SU-DHL-6 (cell line): Measurements from ENCODE around the gene ARHGAP22.

ENCODE experiments used
- H2AFZ ChIP-seq: fragments of 200-600 bp; sonication (generic); 2 replicates; pipeline ENCODE4 v1.6.1; 2014; ENCODE audit warnings: low read depth, mild to moderate bottlenecking, moderate library complexity, mixed read lengths, antibody characterized with exemption, low read length; ENCODE audit not compliant: severe bottlenecking
- H3F3A ChIP-seq: fragments of 200-600 bp; shearing (Covaris generic); 2 replicates; pipeline ENCODE4 v1.6.0; 2016; ENCODE audit warnings: antibody characterized with exemption, mild to moderate bottlenecking; ENCODE audit not compliant: insufficient read depth
- H3K27ac ChIP-seq: fragments of 200-600 bp; sonication (generic); 2 replicates; pipeline ENCODE4 v1.5.1; 2016; ENCODE audit warnings: low read depth, mild to moderate bottlenecking, low read length, moderate library complexity, mixed read lengths
- H3K27me3 ChIP-seq: fragments of 200-600 bp; sonication (generic), shearing (Covaris generic); 2 replicates; pipeline ENCODE4 v1.6.0; 2014; ENCODE audit warnings: mild to moderate bottlenecking, low read length
- H3K36me3 ChIP-seq: fragments of 200-600 bp; sonication (generic); 2 replicates; pipeline ENCODE4 v1.6.1; 2014; ENCODE audit warnings: mild to moderate bottlenecking, low read length, mixed read lengths
- H3K4me2 ChIP-seq: fragments of 300-600, 200-600 bp; shearing (Covaris generic), sonication (generic); 2 replicates; pipeline ENCODE4 v1.6.0; 2014; ENCODE audit warnings: low read length, low read depth, mild to moderate bottlenecking; ENCODE audit not compliant: poor library complexity, severe bottlenecking
- H3K4me3 ChIP-seq: fragments of 200-600 bp; sonication (generic); 2 replicates; pipeline ENCODE4 v1.5.1; 2014; ENCODE audit warnings: antibody characterized with exemption, low read length, mild to moderate bottlenecking, mixed read lengths; ENCODE audit not compliant: insufficient read depth, poor library complexity, severe bottlenecking
- H3K79me2 ChIP-seq: fragments of 200-600 bp; sonication (generic); 2 replicates; pipeline ENCODE4 v1.6.1; 2014; ENCODE audit warnings: mild to moderate bottlenecking, low read length, moderate library complexity; ENCODE audit not compliant: insufficient read depth
- H3K9ac ChIP-seq: fragments of 200-600 bp; sonication (generic); 2 replicates; pipeline ENCODE4 v1.7.0; 2014; ENCODE audit warnings: mild to moderate bottlenecking, low read length
- H3K9me2 ChIP-seq: fragments of 200-600 bp; sonication (generic); replicated peaks from 2 replicates; pipeline ENCODE4 v1.6.1; 2014; ENCODE audit warnings: low read length; ENCODE audit not compliant: insufficient read depth
- H3K9me3 ChIP-seq: fragments of 200-600 bp; sonication (generic); 2 replicates; pipeline ENCODE4 v1.6.1; 2014; ENCODE audit warnings: low read length, mixed read lengths; ENCODE audit not compliant: insufficient read depth
- H4K20me1 ChIP-seq: fragments of 200-600 bp; sonication (generic); 2 replicates; pipeline ENCODE4 v1.6.1; 2014; ENCODE audit warnings: low read depth, mild to moderate bottlenecking, antibody characterized with exemption, low read length, moderate library complexity, mixed read lengths
- EZH2phosphoT487 ChIP-seq: fragments of 200-600 bp; sonication (generic), shearing (Covaris generic); conservative IDR thresholded peaks from 2 replicates; pipeline ENCODE4 v1.6.1; 2018; ENCODE audit warnings: mild to moderate bottlenecking, antibody characterized with exemption, low read length, moderate library complexity, mixed read lengths
- TF ChIP-seq, protein P1 (sequence below): fragments of 200-600 bp; sonication (generic); IDR thresholded peaks from one replicate; pipeline ENCODE4 v1.5.1; 2017; ENCODE audit warnings: antibody characterized with exemption, mild to moderate bottlenecking, low read length, moderate library complexity; ENCODE audit not compliant: insufficient read depth, poor library complexity, severe bottlenecking

The ARHGAP22 gene

DNA sequence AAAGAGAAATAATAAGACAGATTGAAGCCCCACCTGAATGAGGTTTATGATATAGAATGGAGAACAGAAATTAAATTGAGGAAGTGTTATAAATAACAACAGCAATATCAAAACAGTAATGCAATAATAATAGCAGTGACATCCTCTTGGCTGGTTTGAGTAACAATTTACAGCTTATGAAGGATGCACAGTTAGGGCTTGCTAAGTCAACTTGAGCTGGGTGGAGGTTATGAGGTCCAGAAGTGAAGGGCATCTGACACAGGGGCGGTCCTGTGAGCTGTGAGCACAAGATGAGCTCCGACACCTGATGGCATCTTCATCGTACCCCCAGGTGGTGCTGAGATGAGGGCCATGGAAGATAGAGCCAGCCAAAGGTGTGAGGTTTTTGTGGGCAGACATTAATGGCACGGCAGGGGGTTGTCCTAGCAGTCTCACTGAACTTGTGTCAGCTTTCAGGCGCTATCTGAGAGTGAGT lies 30.5 kb downstream of the ARHGAP22 start:
- peak overlapping the region; percentile 98 for H3K27ac ChIP-seq
- H3K9me3 ChIP-seq = no peaks in the 10 kb centered on the region
- H3F3A ChIP-seq = peaks cover 51% of the 10 kb centered on the region
- H4K20me1 ChIP-seq = no peaks in the 10 kb centered on the region
- peak overlapping the region; percentile 53 for H3K9ac ChIP-seq
- no peaks in the 10 kb centered on the region for H3K9me2 ChIP-seq
- no peak overlapping the region for H2AFZ ChIP-seq
- H3K27me3 ChIP-seq = no peaks in the 10 kb centered on the region
- no peaks in the 10 kb centered on the region for H3K36me3 ChIP-seq
- peak overlapping the region; percentile 76 for H3K4me2 ChIP-seq
- no peak for TF ChIP-seq EZH2phosphoT487
- TF ChIP-seq, protein P1, sequence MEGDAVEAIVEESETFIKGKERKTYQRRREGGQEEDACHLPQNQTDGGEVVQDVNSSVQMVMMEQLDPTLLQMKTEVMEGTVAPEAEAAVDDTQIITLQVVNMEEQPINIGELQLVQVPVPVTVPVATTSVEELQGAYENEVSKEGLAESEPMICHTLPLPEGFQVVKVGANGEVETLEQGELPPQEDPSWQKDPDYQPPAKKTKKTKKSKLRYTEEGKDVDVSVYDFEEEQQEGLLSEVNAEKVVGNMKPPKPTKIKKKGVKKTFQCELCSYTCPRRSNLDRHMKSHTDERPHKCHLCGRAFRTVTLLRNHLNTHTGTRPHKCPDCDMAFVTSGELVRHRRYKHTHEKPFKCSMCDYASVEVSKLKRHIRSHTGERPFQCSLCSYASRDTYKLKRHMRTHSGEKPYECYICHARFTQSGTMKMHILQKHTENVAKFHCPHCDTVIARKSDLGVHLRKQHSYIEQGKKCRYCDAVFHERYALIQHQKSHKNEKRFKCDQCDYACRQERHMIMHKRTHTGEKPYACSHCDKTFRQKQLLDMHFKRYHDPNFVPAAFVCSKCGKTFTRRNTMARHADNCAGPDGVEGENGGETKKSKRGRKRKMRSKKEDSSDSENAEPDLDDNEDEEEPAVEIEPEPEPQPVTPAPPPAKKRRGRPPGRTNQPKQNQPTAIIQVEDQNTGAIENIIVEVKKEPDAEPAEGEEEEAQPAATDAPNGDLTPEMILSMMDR = no peak
- peak overlapping the region; percentile 36 for H3K4me3 ChIP-seq
- H3K79me2 ChIP-seq = no peaks in the 10 kb centered on the region

DNA sequence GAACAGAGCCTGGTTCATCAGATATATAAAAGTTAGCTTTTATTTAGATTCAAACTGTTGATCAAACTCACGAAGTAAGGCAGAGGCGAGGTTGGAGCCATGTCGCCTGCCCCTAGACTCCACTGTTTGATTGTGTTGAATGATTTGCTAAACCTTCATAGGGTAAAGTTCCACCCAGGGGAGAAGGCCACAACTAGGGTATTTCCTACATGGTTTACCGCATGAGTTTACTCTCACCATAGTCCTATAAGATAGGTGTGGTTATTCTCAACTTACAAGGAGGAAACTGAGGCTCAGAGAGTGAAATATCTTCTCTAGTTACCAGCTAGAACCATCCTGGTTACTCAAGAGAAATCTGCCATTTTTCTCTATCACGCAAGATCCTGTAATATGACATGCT lies 31.8 kb downstream of the ARHGAP22 start:
- no peak overlapping the region for H3K4me2 ChIP-seq
- peak overlapping the region; percentile 98 for H3K27ac ChIP-seq
- H3K9me2 ChIP-seq = no peaks in the 10 kb centered on the region
- no peaks in the 10 kb centered on the region for H3K79me2 ChIP-seq
- peaks cover 43% of the 10 kb centered on the region for H3F3A ChIP-seq
- no peaks in the 10 kb centered on the region for H3K27me3 ChIP-seq
- H3K9me3 ChIP-seq = no peaks in the 10 kb centered on the region
- no peaks in the 10 kb centered on the region for H3K36me3 ChIP-seq
- TF ChIP-seq, protein P1 = no peak
- TF ChIP-seq EZH2phosphoT487 = no peak
- H3K4me3 ChIP-seq = no peak overlapping the region
- no peaks in the 10 kb centered on the region for H4K20me1 ChIP-seq
- no peak overlapping the region for H2AFZ ChIP-seq
- H3K9ac ChIP-seq = no peak overlapping the region

DNA sequence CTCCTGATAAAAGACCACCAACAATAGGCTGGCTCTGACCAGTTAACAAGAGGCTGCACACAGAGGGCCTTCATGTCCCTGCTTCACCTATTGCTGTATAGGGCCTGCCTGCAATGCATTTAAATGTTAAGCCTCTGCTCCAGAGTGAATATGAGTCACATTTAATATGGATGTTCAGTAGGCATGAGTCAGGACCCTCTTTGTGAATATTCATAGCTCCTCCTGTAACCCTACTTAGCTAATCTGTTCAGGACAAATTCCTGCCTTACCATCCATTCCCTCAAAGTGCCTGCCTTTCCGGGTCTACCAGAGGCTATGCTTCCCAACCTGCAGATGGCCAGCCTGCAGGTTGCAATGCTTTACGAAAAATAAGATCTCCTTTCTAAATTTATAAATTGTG lies 32.5 kb downstream of the ARHGAP22 start:
- Histone ChIP-seq H3K27me3 (no peaks in the 10 kb centered on the region), H3K4me2 (no peak overlapping the region), H3F3A (peaks cover 40% of the 10 kb centered on the region), H3K27ac (peak overlapping the region; percentile 24; the same call in 1 of the 2 replicates), H3K36me3 (no peaks in the 10 kb centered on the region), H4K20me1 (no peaks in the 10 kb centered on the region), H2AFZ (no peak overlapping the region), H3K79me2 (no peaks in the 10 kb centered on the region), H3K9me2 (no peaks in the 10 kb centered on the region), H3K9ac (no peak overlapping the region), H3K4me3 (no peak overlapping the region), H3K9me3 (no peaks in the 10 kb centered on the region)
- TF ChIP-seq, protein P1 = no peak
- no peak for TF ChIP-seq EZH2phosphoT487

DNA sequence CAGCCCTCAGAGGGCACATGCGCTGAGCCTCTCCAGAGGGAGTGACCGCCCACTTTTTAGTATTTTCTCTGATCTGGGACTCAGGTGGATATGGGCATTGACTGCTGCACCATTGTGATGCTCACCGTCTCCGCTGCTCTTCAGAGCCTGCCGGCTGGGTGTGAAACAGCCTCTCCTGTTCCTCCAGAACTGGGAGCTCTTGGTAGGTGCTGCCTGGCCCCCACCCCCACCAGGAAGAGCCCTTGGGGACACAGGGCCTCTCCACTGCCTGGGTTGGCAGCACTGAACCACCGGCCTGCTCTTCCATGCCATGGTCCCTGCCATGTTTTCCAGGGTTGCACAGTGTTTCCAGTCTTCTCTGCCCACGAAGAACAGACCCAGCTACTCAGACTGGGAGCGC lies 36.3 kb downstream of the ARHGAP22 start:
- Histone ChIP-seq H4K20me1 (no peaks in the 10 kb centered on the region), H3K9me2 (no peaks in the 10 kb centered on the region), H3K9ac (no peak overlapping the region), H3K36me3 (no peaks in the 10 kb centered on the region), H3K79me2 (no peaks in the 10 kb centered on the region), H3K4me3 (no peak overlapping the region), H3K9me3 (no peaks in the 10 kb centered on the region), H3K27ac (no peak overlapping the region), H3K27me3 (no peaks in the 10 kb centered on the region), H2AFZ (no peak overlapping the region), H3F3A (peaks cover 8% of the 10 kb centered on the region; the same call in 1 of the 2 replicates), H3K4me2 (no peak overlapping the region)
- no peak for TF ChIP-seq EZH2phosphoT487
- TF ChIP-seq, protein P1 = no peak
